Skeletal muscle tissue (tissue), 4 donors: ENCODE results near the gene TRIP10. TPM values are rescaled to one million over a fixed set of nuclear protein-coding genes. Genes with fewer than 3 reads are reported as not detected.
A peak's percentile ranks its signal among the peaks of the same experiment; 100 is the strongest.
"Not testable (repeated sequence)": the region's sequence is repeated elsewhere in the genome, so short reads cannot be mapped to it uniquely, and the experiment has no call there.

Experiments used
- H3K27ac ChIP-seq: one replicate; pipeline ENCODE4 v1.7.0; 2013; ENCODE audit warnings: mild to moderate bottlenecking, low read depth, low read length, inconsistent platforms
- H3K27me3 ChIP-seq, 3 donors: one replicate each; pipeline ENCODE4 v1.7.0; 2013; ENCODE audit warnings: low read length in 3 of 3; ENCODE audit not compliant: control insufficient read depth in 3 of 3, insufficient read depth in 3 of 3
- H3K36me3 ChIP-seq, 3 donors: one replicate each; pipeline ENCODE4 v1.7.0; 2013; ENCODE audit warnings: low read length in 3 of 3; ENCODE audit not compliant: control insufficient read depth in 3 of 3, insufficient read depth in 3 of 3
- H3K4me1 ChIP-seq, 3 donors: one replicate each; pipeline ENCODE4 v1.7.0; 2013; ENCODE audit warnings: low read length in 3 of 3, mild to moderate bottlenecking in 3 of 3; ENCODE audit not compliant: control insufficient read depth in 3 of 3, insufficient read depth in 3 of 3
- H3K4me3 ChIP-seq, 3 donors: one replicate each; pipeline ENCODE4 v1.7.0; 2013; ENCODE audit warnings: low read length in 3 of 3
- H3K9ac ChIP-seq, 3 donors: one replicate each; pipeline ENCODE4 v1.7.0; 2013; ENCODE audit warnings: low read length in 3 of 3, mild to moderate bottlenecking in 3 of 3, moderate library complexity in 2 of 3, low read depth in 1 of 3
- H3K9me3 ChIP-seq, 3 donors: one replicate each; pipeline ENCODE4 v1.7.0; 2013; ENCODE audit warnings: low read length in 3 of 3; ENCODE audit not compliant: control insufficient read depth in 3 of 3
- total RNA-seq: library from RNA; depleted of rRNA; stranded (reverse); fragments of >200 nt; gene quantifications from one replicate; pipeline ENCODE4 v1.2.3, GENCODE V29; 2014
- donor health status: Osteomylitis.

Gene TRIP10
- total RNA-seq, 1 donor from 2014 or later: 32.9 TPM

DNA sequence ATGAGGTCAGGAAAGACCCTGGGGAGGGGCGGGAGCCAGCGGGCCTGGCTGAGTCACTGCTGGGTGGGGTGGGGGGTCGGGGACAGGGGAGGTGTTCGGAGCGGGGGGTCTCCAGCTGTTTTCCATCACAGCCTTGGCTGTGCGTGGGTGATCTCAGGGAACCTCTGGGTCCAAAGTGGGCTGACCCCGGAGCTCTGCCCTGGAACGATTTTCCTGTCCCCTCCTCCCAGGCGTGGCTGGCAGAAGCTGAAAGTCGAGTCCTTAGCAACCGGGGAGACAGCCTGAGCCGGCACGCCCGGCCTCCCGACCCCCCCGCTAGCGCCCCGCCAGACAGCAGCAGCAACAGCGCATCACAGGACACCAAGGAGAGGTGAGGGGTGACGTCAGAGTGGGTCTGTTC is 10.6 kb downstream of the TRIP10 start:
- Histone ChIP-seq H3K4me3 (no peak overlapping the region), H3K36me3 (peaks cover 52 to 67% (median 59%) of the 10 kb centered on the region in 3 donors), H3K4me1 (peaks cover 21 to 34% (median 28%) of the 10 kb centered on the region in 3 donors), H3K9ac (no peak overlapping the region), H3K27ac (peak overlapping the region; percentile 40), H3K27me3 (no peaks in the 10 kb centered on the region), H3K9me3 (no peaks in the 10 kb centered on the region)

DNA sequence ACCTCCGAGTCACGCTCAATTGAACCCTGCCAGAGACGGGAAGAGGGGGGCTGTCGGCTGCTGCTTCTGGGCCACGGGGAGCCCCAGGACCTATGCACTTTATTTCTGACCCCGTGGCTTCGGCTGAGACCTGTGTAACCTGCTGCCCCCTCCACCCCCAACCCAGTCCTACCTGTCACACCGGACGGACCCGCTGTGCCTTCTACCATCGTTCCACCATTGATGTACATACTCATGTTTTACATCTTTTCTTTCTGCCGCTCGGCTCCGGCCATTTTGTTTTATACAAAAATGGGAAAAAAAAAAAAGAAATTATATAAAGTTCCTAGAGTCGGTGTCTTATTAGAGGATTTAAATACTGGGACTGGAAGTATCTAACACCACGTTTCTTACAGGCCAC is 11.7 kb downstream of the TRIP10 start:
- Histone ChIP-seq H3K36me3 (peaks cover 45 to 60% (median 53%) of the 10 kb centered on the region in 3 donors), H3K27ac (no peak overlapping the region), H3K9ac (no peak overlapping the region), H3K27me3 (no peaks in the 10 kb centered on the region), H3K4me1 (peaks cover 15 to 26% (median 19%) of the 10 kb centered on the region in 3 donors), H3K9me3 (no peaks in the 10 kb centered on the region), H3K4me3 (no peak overlapping the region)

DNA sequence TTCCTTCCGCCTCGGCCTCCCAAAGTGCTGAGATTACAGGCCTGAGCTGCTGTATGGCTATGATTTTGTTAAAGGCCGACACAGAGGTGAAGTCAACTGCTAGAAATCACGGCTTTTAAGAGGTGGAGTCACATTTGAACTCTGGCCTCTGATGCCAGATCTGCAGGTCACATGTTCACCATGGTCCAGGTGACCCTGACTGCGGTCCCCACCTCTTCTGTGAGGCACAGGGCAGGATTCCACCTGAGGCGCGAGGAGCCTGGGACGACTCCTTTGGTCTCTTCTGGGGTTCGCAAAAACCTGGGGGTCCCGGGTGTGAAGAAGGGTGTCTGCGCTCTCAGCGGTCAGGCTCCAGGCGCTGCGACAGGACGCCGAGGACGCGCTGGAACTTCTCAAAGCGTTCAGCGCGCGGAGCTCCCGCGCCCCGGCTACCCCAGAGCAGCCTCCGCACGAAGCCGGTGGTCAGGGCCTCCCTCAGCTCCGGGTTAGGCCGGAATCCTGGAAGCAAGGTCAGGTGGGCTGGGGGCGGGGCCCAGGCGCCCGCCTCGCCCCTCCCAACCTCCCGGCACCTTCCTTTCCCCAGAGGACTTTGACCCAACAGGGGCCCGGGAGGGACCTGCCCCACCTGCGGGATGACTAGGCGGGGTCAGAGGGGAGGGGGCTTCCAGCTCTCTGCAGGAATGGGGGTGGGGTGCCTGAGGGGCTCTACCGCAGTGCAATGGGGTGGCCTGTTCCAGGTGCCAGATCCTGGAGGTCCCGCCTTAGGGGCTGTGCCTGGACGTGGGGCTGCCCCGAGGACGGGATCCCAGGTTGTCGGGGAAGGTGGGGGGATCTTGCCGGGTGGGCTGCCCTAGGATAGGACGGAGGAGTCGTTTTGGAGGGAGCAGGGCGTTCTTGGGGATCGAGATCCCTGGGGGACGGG is 13.0 kb downstream of the TRIP10 start:
- Histone ChIP-seq H3K27ac (peak overlapping the region; percentile 56), H3K4me1 (peaks cover 12 to 24% (median 13%) of the 10 kb centered on the region in 3 donors), H3K9me3 (no peaks in the 10 kb centered on the region), H3K9ac (peak overlapping the region in 2 of 3 donors; percentile 33 to 75), H3K4me3 (peak overlapping the region; percentile 56 to 69 (median 65)), H3K27me3 (no peaks in the 10 kb centered on the region), H3K36me3 (peaks cover 34 to 47% (median 42%) of the 10 kb centered on the region in 3 donors)

DNA sequence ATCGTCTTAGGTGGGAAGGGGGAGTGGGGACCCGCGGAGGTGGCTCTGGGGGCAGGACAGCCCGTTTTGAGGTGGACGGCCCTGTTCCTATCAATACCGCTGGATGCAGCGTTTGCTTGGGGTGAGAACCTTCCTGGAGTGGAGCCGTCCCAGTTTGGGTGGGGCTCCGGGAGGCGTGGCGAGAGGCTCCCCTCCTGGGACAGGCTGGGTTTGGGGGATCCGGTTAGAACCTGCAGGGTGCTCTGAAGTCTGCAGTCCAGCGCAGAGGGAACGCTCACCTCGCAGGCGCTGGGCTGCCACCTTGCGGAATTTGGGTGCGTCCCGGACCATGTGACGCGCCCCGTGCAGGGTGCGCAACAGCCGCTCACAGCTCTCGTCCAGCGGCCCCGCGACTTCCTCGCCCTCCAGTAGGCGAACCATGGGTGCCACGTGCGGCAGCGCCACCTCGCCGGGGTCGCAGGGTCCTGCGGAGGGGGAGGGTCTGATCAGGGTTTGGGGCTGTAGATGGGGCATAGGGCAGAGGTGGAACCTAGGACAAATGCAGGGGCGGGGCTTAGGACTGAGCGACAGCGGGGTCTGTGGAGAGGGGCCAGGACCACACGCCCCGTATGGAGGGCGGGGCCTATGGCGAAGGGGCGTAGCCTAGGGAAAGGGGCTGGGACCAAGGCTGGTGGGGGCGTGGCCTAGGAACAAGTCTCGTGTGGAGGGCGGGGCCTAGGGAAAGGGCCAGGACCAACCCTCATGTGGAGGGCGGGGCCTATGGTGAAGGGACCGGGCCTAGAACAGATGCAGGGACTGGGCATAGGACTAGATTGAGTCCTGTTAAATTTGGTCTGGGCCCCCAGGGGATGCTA is 13.9 kb downstream of the TRIP10 start:
- Histone ChIP-seq H3K4me1 (peaks cover 10 to 18% (median 13%) of the 10 kb centered on the region in 3 donors), H3K9me3 (no peaks in the 10 kb centered on the region), H3K9ac (peak overlapping the region in 2 of 3 donors; percentile 33 to 75), H3K36me3 (peaks cover 34 to 40% (median 37%) of the 10 kb centered on the region in 3 donors), H3K27ac (peak overlapping the region; percentile 56), H3K27me3 (no peaks in the 10 kb centered on the region), H3K4me3 (peak overlapping the region; percentile 56 to 69 (median 65))

DNA sequence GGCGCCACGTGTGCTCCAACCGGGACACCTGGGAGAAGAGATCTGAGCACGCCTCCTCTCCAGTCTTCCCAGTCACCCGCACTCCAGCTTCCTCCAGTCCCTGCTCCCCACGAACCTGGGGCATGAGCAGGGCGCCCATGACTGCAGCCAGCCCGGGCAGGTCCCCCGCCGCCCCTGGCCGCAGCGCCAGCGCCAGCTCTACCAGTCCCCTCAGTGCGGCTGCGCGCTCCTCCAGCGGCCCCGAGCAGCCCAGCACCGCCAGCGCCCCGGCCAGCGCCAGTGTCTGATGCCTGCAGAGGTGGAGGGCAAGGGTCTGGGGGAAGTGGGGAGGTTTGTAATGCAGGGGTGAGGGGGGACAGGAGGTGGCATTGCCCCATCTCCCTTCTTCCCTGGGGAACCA is 14.7 kb downstream of the TRIP10 start:
- Histone ChIP-seq H3K4me3 (no peak overlapping the region), H3K9me3 (no peaks in the 10 kb centered on the region), H3K4me1 (peaks cover 10 to 16% (median 11%) of the 10 kb centered on the region in 3 donors), H3K9ac (no peak overlapping the region), H3K36me3 (peaks cover 29 to 32% (median 32%) of the 10 kb centered on the region in 3 donors), H3K27ac (no peak overlapping the region), H3K27me3 (no peaks in the 10 kb centered on the region)

DNA sequence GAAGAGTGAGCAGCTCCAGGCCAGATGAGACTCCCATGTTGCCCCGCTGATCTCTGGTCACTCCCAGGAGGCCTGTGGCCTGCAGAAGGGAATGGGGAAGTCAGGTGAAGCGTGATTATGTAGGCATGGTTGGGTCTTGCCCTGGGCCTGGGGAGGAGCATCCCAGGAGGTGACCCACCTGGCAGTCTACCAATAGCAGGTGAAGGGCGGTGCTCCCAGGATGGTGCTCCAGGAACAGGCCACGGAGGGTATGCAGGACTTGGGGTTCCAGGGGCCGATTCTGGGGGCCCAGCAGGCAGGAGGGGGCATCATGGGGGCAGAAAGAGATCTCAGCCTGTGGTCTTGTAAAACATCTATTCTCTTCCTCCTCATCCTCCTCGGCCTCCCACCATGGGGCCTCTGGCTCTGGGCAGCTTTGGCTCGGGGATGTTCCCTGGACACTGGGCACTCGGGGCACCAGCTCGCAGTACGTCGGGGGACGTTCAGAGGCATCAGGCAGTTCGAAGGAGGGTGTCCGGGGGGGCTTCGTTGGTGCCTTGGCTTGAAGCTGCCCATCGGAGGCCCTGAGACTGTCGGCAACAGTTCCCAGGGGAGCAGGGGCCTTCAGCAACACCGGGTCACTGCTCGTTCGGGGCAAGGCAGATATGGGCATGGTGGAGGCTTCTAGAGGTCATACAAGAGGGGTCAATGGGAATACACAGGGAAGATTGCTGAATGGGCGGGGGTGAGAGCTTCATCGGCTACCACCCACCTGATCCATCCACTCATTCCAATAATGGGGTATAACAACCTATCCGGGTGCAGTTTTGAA is 15.4 kb downstream of the TRIP10 start:
- Histone ChIP-seq H3K36me3 (peaks cover 23 to 25% (median 25%) of the 10 kb centered on the region in 3 donors), H3K4me3 (no peak overlapping the region), H3K27ac (no peak overlapping the region), H3K27me3 (no peaks in the 10 kb centered on the region), H3K9ac (no peak overlapping the region), H3K4me1 (peaks cover 10 to 16% (median 11%) of the 10 kb centered on the region in 3 donors), H3K9me3 (no peaks in the 10 kb centered on the region)

DNA sequence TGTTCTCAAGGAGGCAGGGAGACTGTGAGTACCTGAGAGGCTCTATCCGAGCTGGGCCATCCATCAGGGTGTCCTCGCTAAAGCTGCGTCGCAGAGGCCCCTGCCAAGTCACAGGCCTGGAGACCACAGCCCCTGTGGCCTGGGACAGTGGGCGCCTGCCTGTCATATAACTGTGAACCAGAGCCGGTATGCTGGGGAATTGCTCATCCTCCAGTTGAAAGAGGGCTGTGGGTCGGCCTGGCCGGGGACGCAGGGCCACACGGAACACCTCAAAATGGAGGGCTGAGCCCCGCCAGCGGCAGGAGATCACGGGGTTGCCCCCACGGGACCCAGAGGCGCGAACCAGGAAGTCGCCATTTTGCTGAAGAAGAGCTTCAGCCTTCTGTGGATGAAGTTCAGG is 21.1 kb downstream of the TRIP10 start:
- Histone ChIP-seq H3K4me1 (no peaks in the 10 kb centered on the region), H3K36me3 (no peaks in the 10 kb centered on the region), H3K27me3 (peaks cover 3 to 12% (median 10%) of the 10 kb centered on the region in 3 donors), H3K4me3 (no peak overlapping the region), H3K27ac (no peak overlapping the region), H3K9ac (no peak overlapping the region), H3K9me3 (peaks cover 0 to 3% (median 0%) of the 10 kb centered on the region in 3 donors)

DNA sequence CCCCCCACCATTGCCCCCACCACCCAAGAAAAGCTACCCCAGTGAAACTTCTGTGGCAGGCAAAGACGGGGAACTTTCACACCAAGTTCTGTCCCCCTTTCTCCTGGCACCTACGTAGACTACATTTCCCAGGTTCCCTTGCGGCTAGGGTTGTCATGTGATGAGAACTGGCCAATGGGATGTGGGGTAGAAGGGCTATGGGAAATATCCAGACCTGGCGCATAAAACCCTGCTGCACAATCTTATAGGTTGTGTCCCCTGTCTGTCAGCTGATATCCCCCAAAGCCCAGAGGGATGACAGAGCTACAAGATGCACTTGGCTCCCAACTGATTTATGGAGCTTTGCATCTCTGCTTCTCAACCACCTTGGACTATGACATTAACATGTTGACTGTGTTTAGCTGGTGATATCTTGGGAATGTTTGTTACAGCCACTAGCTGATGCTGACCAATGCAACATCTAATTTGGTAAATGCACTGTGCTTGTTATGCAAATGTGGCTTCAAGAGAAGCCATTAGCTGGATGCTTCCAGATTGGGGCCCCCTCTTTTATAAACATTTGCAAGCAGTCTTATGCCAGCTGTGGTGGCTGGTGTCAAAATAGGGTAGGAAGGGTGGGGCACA is 21.7 kb downstream of the TRIP10 start:
- Histone ChIP-seq H3K4me3 (no peak overlapping the region), H3K9ac (no peak overlapping the region), H3K27me3 (peaks cover 8 to 18% (median 13%) of the 10 kb centered on the region in 3 donors), H3K27ac (no peak overlapping the region), H3K4me1 (peaks cover 0 to 3% (median under 1%) of the 10 kb centered on the region in 3 donors), H3K36me3 (no peaks in the 10 kb centered on the region), H3K9me3 (peaks cover 0 to 3% (median 0%) of the 10 kb centered on the region in 3 donors)

DNA sequence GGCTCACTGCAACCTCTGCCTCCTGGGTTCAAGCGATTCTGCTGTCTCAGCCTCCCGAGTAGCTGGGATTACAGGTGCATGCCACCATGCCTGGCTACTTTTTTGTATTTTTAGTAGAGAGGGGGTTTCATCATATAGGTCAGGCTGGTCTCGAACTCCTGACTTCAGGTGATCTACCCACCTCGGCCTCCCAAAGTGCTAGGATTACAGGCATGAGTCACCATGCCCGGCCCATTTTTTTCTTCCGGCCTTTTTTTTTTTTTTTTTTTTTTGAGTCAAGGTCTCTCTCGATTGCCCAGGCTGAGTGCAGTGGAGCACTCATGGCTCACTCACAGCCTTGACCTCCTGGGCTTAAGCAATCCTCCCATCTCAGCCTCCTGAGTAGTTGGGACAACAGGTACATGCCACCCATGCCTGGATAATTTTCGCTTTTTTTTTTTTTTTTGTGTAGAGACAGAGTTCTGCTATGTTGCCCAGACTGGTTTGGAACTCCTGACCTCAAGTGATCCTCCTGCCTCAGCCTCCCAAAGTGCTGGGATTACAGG is 22.8 kb downstream of the TRIP10 start:
- not testable (repeated sequence) for H3K27ac ChIP-seq, H3K4me1 ChIP-seq, H3K9ac ChIP-seq, H3K36me3 ChIP-seq, H3K4me3 ChIP-seq, H3K9me3 ChIP-seq
- H3K27me3 ChIP-seq: peaks cover 16 to 29% (median 25%) of the 10 kb centered on the region in 3 donors
